Measurements from ENCODE around the gene LARGE2. TPM values are rescaled to one million over a fixed set of nuclear protein-coding genes. Genes with fewer than 3 reads are reported as not detected.

Gene LARGE2
- total and polyA plus RNA-seq, 2 of the 13 experiments (the other 11 are each of a cell fraction or from before 2014, with no cell fraction given) = 8.5 to 21.6 TPM

DNA sequence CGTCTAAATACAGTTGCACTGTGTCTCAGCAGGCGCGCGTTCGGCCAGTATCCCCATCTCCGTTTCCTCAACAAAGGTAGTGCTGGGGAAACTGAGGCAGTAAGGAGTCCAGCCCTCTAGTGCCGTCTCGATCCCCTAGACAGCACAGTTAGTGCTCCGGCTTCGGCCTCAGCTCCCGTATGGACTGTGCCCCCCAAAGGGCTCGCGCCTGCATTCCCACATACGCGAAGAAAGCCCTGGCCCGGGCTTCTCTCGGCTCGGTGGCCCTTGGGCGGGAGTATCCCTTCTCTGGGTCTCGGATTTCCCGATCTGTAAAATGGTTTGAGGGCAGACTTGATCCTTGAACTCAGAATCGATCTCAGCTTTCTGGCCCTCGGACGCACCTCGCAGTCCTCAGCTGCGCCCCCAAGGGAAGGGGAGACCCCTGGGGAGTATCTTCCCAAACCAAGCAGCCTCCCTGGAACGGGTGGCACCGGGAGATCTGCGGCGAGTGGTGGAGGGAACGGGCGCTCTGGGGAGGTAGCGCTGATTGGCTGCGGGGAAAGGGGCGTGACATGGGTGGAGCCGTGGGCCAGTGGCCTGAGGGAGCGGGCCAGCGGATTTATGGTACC is 4.0 kb upstream of the LARGE2 start (continued):
- TF ChIP-seq, protein P1, sequence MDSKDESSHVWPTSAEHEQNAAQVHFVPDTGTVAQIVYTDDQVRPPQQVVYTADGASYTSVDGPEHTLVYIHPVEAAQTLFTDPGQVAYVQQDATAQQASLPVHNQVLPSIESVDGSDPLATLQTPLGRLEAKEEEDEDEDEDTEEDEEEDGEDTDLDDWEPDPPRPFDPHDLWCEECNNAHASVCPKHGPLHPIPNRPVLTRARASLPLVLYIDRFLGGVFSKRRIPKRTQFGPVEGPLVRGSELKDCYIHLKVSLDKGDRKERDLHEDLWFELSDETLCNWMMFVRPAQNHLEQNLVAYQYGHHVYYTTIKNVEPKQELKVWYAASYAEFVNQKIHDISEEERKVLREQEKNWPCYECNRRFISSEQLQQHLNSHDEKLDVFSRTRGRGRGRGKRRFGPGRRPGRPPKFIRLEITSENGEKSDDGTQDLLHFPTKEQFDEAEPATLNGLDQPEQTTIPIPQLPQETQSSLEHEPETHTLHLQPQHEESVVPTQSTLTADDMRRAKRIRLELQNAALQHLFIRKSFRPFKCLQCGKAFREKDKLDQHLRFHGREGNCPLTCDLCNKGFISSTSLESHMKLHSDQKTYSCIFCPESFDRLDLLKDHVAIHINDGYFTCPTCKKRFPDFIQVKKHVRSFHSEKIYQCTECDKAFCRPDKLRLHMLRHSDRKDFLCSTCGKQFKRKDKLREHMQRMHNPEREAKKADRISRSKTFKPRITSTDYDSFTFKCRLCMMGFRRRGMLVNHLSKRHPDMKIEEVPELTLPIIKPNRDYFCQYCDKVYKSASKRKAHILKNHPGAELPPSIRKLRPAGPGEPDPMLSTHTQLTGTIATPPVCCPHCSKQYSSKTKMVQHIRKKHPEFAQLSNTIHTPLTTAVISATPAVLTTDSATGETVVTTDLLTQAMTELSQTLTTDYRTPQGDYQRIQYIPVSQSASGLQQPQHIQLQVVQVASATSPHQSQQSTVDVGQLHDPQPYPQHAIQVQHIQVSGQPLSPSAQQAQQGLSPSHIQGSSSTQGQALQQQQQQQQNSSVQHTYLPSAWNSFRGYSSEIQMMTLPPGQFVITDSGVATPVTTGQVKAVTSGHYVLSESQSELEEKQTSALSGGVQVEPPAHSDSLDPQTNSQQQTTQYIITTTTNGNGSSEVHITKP (CRISPR knock-in tag; IDR thresholded peaks at IDR 0.05; ENCODE audit: low read depth) = 0 out of 2 replicates have a peak, but pooled peaks have one; percentile 12
- TF ChIP-seq CBX5 (CRISPR knock-in tag; IDR thresholded peaks at IDR 0.05; ENCODE audit: borderline replicate concordance) (no peak), KMT2A (CRISPR knock-in tag; IDR thresholded peaks at IDR 0.05) (0 out of 2 replicates have a peak, but pooled peaks have one; percentile 17), GATAD1 (CRISPR knock-in tag; IDR thresholded peaks at IDR 0.05) (peak; percentile 12; the same call in 1 of the 2 replicates), ZNF232 (CRISPR knock-in tag; IDR thresholded peaks at IDR 0.05; ENCODE audit: borderline replicate concordance) (0 out of 2 replicates have a peak, but pooled peaks have one; percentile 29), SP1 (IDR thresholded peaks at IDR 0.05) (no peak), SP1 (CRISPR knock-in tag; IDR thresholded peaks at IDR 0.05) (peak; percentile 59), REL (CRISPR knock-in tag; conservative IDR thresholded peaks at IDR 0.05) (0 out of 2 replicates have a peak, but pooled peaks have one; percentile 44), ZFY (CRISPR knock-in tag; IDR thresholded peaks at IDR 0.05) (peak; percentile 38), IKZF4 (CRISPR knock-in tag; IDR thresholded peaks at IDR 0.05; ENCODE audit: borderline replicate concordance, low read depth, not compliant biosample characterization) (no peak), SAP130 (CRISPR knock-in tag; IDR thresholded peaks at IDR 0.05; ENCODE audit: low read depth) (peak; percentile 75), ZNF550 (CRISPR knock-in tag; IDR thresholded peaks at IDR 0.05; ENCODE audit: borderline replicate concordance) (peak; percentile 38; the same call in 1 of the 2 replicates), ZNF772 (CRISPR knock-in tag; IDR thresholded peaks at IDR 0.05) (no peak)
- TF ChIP-seq, protein P2, sequence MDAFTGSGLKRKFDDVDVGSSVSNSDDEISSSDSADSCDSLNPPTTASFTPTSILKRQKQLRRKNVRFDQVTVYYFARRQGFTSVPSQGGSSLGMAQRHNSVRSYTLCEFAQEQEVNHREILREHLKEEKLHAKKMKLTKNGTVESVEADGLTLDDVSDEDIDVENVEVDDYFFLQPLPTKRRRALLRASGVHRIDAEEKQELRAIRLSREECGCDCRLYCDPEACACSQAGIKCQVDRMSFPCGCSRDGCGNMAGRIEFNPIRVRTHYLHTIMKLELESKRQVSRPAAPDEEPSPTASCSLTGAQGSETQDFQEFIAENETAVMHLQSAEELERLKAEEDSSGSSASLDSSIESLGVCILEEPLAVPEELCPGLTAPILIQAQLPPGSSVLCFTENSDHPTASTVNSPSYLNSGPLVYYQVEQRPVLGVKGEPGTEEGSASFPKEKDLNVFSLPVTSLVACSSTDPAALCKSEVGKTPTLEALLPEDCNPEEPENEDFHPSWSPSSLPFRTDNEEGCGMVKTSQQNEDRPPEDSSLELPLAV (CRISPR knock-in tag; conservative IDR thresholded peaks at IDR 0.05; ENCODE audit: low read depth) = no peak
- TF ChIP-seq, protein P3, sequence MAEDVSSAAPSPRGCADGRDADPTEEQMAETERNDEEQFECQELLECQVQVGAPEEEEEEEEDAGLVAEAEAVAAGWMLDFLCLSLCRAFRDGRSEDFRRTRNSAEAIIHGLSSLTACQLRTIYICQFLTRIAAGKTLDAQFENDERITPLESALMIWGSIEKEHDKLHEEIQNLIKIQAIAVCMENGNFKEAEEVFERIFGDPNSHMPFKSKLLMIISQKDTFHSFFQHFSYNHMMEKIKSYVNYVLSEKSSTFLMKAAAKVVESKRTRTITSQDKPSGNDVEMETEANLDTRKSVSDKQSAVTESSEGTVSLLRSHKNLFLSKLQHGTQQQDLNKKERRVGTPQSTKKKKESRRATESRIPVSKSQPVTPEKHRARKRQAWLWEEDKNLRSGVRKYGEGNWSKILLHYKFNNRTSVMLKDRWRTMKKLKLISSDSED (CRISPR knock-in tag; IDR thresholded peaks at IDR 0.05) = no peak
- TF ChIP-seq, protein P4, sequence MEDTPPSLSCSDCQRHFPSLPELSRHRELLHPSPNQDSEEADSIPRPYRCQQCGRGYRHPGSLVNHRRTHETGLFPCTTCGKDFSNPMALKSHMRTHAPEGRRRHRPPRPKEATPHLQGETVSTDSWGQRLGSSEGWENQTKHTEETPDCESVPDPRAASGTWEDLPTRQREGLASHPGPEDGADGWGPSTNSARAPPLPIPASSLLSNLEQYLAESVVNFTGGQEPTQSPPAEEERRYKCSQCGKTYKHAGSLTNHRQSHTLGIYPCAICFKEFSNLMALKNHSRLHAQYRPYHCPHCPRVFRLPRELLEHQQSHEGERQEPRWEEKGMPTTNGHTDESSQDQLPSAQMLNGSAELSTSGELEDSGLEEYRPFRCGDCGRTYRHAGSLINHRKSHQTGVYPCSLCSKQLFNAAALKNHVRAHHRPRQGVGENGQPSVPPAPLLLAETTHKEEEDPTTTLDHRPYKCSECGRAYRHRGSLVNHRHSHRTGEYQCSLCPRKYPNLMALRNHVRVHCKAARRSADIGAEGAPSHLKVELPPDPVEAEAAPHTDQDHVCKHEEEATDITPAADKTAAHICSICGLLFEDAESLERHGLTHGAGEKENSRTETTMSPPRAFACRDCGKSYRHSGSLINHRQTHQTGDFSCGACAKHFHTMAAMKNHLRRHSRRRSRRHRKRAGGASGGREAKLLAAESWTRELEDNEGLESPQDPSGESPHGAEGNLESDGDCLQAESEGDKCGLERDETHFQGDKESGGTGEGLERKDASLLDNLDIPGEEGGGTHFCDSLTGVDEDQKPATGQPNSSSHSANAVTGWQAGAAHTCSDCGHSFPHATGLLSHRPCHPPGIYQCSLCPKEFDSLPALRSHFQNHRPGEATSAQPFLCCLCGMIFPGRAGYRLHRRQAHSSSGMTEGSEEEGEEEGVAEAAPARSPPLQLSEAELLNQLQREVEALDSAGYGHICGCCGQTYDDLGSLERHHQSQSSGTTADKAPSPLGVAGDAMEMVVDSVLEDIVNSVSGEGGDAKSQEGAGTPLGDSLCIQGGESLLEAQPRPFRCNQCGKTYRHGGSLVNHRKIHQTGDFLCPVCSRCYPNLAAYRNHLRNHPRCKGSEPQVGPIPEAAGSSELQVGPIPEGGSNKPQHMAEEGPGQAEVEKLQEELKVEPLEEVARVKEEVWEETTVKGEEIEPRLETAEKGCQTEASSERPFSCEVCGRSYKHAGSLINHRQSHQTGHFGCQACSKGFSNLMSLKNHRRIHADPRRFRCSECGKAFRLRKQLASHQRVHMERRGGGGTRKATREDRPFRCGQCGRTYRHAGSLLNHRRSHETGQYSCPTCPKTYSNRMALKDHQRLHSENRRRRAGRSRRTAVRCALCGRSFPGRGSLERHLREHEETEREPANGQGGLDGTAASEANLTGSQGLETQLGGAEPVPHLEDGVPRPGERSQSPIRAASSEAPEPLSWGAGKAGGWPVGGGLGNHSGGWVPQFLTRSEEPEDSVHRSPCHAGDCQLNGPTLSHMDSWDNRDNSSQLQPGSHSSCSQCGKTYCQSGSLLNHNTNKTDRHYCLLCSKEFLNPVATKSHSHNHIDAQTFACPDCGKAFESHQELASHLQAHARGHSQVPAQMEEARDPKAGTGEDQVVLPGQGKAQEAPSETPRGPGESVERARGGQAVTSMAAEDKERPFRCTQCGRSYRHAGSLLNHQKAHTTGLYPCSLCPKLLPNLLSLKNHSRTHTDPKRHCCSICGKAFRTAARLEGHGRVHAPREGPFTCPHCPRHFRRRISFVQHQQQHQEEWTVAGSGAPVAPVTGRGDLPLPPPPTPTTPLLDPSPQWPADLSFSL (CRISPR knock-in tag; IDR thresholded peaks at IDR 0.05) = 0 out of 2 replicates have a peak, but pooled peaks have one; percentile 49

All from HepG2 (cell line).